CD14-positive monocyte (primary cell): Measurements from ENCODE around the gene LYSMD4. TPM values are rescaled to one million over a fixed set of nuclear protein-coding genes. Genes with fewer than 3 reads are reported as not detected.

ENCODE experiments used
- DNase-seq, 3 donors: peaks; one replicate each; pipeline ENCODE4 v3.0.0-alpha.2; 2011 to 2022
- H2AFZ ChIP-seq: 2 replicates; pipeline ENCODE4 v1.6.0; 2012; ENCODE audit warnings: mild to moderate bottlenecking, low read depth, low read length, inconsistent platforms; ENCODE audit not compliant: insufficient read depth, poor library complexity, severe bottlenecking
- H3K27ac ChIP-seq, 2 donors: 1 replicate in 1 of 2; 2 replicates in 1 of 2; pipeline ENCODE4 v1.5.1; 2012 to 2013; ENCODE audit warnings: low read length in 2 of 2, control low read depth in 1 of 2, inconsistent platforms in 1 of 2, low read depth in 1 of 2, mild to moderate bottlenecking in 1 of 2
- H3K27me3 ChIP-seq, 2 donors: one replicate each; pipeline versions ENCODE4 v1.6.0 to v1.6.1; 2011 to 2013; ENCODE audit warnings: low read length in 2 of 2; ENCODE audit not compliant: control insufficient read depth in 2 of 2, insufficient read depth in 2 of 2
- H3K36me3 ChIP-seq, 2 donors: replicated peaks in 1 of 2; 1 replicate in 1 of 2; 2 replicates in 1 of 2; pipeline versions ENCODE4 v1.5.1 to v1.6.1; 2012 to 2013; ENCODE audit warnings: low read length in 2 of 2, control low read depth in 1 of 2, inconsistent platforms in 1 of 2, mild to moderate bottlenecking in 1 of 2; ENCODE audit not compliant: insufficient read depth in 2 of 2, control insufficient read depth in 1 of 2
- H3K4me1 ChIP-seq, 2 donors: 1 replicate in 1 of 2; 2 replicates in 1 of 2; pipeline versions ENCODE4 v1.5.1 to v1.6.1; 2012 to 2013; ENCODE audit warnings: low read length in 2 of 2, control low read depth in 1 of 2, inconsistent platforms in 1 of 2, mild to moderate bottlenecking in 1 of 2, moderate library complexity in 1 of 2; ENCODE audit not compliant: insufficient read depth in 2 of 2, control insufficient read depth in 1 of 2
- H3K4me2 ChIP-seq: replicated peaks from 2 replicates; pipeline ENCODE3; 2012; ENCODE audit warnings: low read length, moderate library complexity, mild to moderate bottlenecking; ENCODE audit not compliant: poor library complexity, severe bottlenecking; ENCODE audit errors: extremely low read depth
- H3K4me3 ChIP-seq, 3 experiments: fragments of 200-600 bp in 1 of 3; sonication (generic) in 1 of 3; replicated peaks in 1 of 3; 1 replicate in 2 of 3; 2 replicates in 1 of 3; pipeline ENCODE4 v1.5.1; 2011 to 2013; ENCODE audit warnings: low read length in 3 of 3, mild to moderate bottlenecking in 3 of 3, control low read depth in 2 of 3, low read depth in 2 of 3, inconsistent platforms in 1 of 3, moderate library complexity in 1 of 3
- H3K79me2 ChIP-seq: 2 replicates; pipeline ENCODE4 v1.6.0; 2012; ENCODE audit warnings: mild to moderate bottlenecking, control low read depth, inconsistent platforms, low read length, moderate library complexity; ENCODE audit not compliant: insufficient read depth
- H3K9ac ChIP-seq: 2 replicates; pipeline ENCODE4 v1.6.0; 2017; ENCODE audit warnings: low read length, mild to moderate bottlenecking; ENCODE audit not compliant: insufficient read depth, poor library complexity, severe bottlenecking
- H3K9me3 ChIP-seq, 2 donors: replicated peaks in 1 of 2; 1 replicate in 1 of 2; 2 replicates in 1 of 2; pipeline versions ENCODE4 v1.5.1 to v1.6.1; 2012 to 2013; ENCODE audit warnings: low read length in 2 of 2, control low read depth in 1 of 2; ENCODE audit not compliant: control insufficient read depth in 1 of 2, insufficient read depth in 1 of 2
- H4K20me1 ChIP-seq: 2 replicates; pipeline ENCODE4 v1.6.0; 2012; ENCODE audit warnings: mild to moderate bottlenecking, low read length, control low read depth, moderate library complexity; ENCODE audit not compliant: insufficient read depth
- H3K27ac Mint-ChIP-seq, 7 donors: one replicate each; pipeline ENCODE4 v1.8.0; 2020; ENCODE audit warnings: mild to moderate bottlenecking in 7 of 7, mixed read lengths in 7 of 7, moderate library complexity in 6 of 7, inconsistent platforms in 2 of 7
- H3K27me3 Mint-ChIP-seq, 3 donors: one replicate each; pipeline ENCODE4 v1.8.0; 2021 to 2022; ENCODE audit warnings: low read depth in 3 of 3, mild to moderate bottlenecking in 3 of 3, mixed read lengths in 3 of 3, moderate library complexity in 3 of 3, inconsistent platforms in 1 of 3
- H3K36me3 Mint-ChIP-seq, 2 donors: one replicate each; pipeline ENCODE4 v1.8.0; 2020; ENCODE audit warnings: mixed read lengths in 2 of 2, inconsistent platforms in 1 of 2, mild to moderate bottlenecking in 1 of 2
- H3K4me1 Mint-ChIP-seq: one replicate; pipeline ENCODE4 v1.8.0; 2020; ENCODE audit warnings: mild to moderate bottlenecking, mixed read lengths
- H3K4me3 Mint-ChIP-seq, 2 donors: one replicate each; pipeline ENCODE4 v1.8.0; 2020; ENCODE audit warnings: mild to moderate bottlenecking in 2 of 2, mixed read lengths in 2 of 2, moderate library complexity in 1 of 2
- H3K9me3 Mint-ChIP-seq, 7 donors: one replicate each; pipeline ENCODE4 v1.8.0; 2020 to 2022; ENCODE audit warnings: mixed read lengths in 7 of 7, mild to moderate bottlenecking in 6 of 7, moderate library complexity in 6 of 7, inconsistent platforms in 2 of 7
- CTCF ChIP-seq: fragments of 200-600 bp; IDR thresholded peaks from one replicate; pipeline ENCODE4 v1.8.0; 2022; ENCODE audit warnings: antibody characterized with exemption, mild to moderate bottlenecking
- WGBS: methylation state at CpG from one replicate; pipeline ENCODE4 v1.1.5; 2013; ENCODE audit warnings: missing lambda C conversion rate; ENCODE audit not compliant: insufficient coverage; 5-methylcytosine and 5-hydroxymethylcytosine counted together
- intact Hi-C, 2 donors: fragments of 100-400 bp; cut with micrococcal nuclease; formaldehyde crosslinking; loops; one replicate each; pipeline versions ENCODE4 v1.15.0 to v1.15.1; 2023
- polyA plus RNA-seq, 3 donors: library from polyadenylated mRNA; depleted of rRNA in 1 of 3; unstranded in 2 of 3; stranded (reverse) in 1 of 3; fragments of 300-500 nt in 2 of 3; fragments of >200 nt in 1 of 3; fragmentation: Illumina TruSeq in 2 of 3; gene quantifications; 1 replicate in 2 of 3; 2 replicates in 1 of 3; pipeline ENCODE4 v1.2.3, GENCODE V29; 2012 to 2021

LYSMD4 gene
- polyA plus RNA-seq, 3 donors, result 1.1 to 4.7 (median 2.5) TPM

- Mint-ChIP-seq H3K4me1 (no peaks in the 10 kb centered on the region), H3K9me3 (peaks cover 0 to 3% (median 0%) of the 10 kb centered on the region in 7 donors), H3K4me3 (no peak overlapping the region), H3K27ac (no peak overlapping the region), H3K36me3 (no peaks in the 10 kb centered on the region), H3K27me3 (peaks cover 0 to 7% (median 0%) of the 10 kb centered on the region in 3 donors)
- H3K79me2 ChIP-seq, result no peaks in the 10 kb centered on the region
- H2AFZ ChIP-seq, result no peak overlapping the region
- no peaks in the 10 kb centered on the region for H3K27me3 ChIP-seq
- no peaks in the 10 kb centered on the region for H3K36me3 ChIP-seq
- no peak for DNase-seq
- H3K4me3 ChIP-seq, result no peak overlapping the region
- no peak overlapping the region for H3K9ac ChIP-seq
- intact Hi-C loops, result no loop called here
- 96% methylated on average over 4 of the region's 7 CpGs for WGBS
- H3K27ac ChIP-seq, result no peak overlapping the region
- H3K4me1 ChIP-seq, result no peaks in the 10 kb centered on the region
- TF ChIP-seq CTCF, result no peak
- H4K20me1 ChIP-seq, result no peaks in the 10 kb centered on the region
- H3K9me3 ChIP-seq, result no peaks in the 10 kb centered on the region
- H3K4me2 ChIP-seq, result no peak overlapping the region
Measured at GRCh38 chr15:99744142-99744541, 10.9 kb upstream of the LYSMD4 start.

DNA sequence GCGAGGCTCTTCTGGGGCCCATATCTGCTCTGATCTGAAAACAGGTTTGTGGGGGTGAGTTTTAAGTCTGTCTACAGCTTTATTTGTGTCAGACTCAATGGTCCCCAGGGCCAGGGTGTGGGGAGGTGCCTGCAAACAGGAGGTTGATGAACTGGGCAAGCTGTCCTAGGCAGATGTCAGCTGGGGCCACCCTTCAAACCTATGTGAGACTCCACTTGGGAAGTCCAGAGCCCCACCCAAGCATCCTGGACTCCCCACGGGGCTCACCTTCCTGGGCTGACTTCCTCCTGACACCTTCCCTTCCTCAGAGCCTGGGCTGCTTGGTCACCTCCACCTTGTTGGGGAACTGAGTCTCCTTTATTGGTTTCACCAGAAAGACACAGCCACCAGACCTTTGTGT, 8.6 kb upstream of the LYSMD4 start:
- Histone ChIP-seq H2AFZ (no peak overlapping the region), H3K9me3 (no peaks in the 10 kb centered on the region), H3K79me2 (no peaks in the 10 kb centered on the region), H3K27me3 (no peaks in the 10 kb centered on the region), H3K4me1 (no peaks in the 10 kb centered on the region), H3K4me2 (no peak overlapping the region), H4K20me1 (no peaks in the 10 kb centered on the region), H3K9ac (no peak overlapping the region), H3K4me3 (no peak overlapping the region), H3K27ac (no peak overlapping the region), H3K36me3 (no peaks in the 10 kb centered on the region)
- Mint-ChIP-seq H3K27ac (no peak overlapping the region), H3K27me3 (peaks cover 2 to 7% (median 3%) of the 10 kb centered on the region in 3 donors), H3K4me1 (no peaks in the 10 kb centered on the region), H3K9me3 (peaks cover 0 to 3% (median 0%) of the 10 kb centered on the region in 7 donors), H3K4me3 (no peak overlapping the region), H3K36me3 (no peaks in the 10 kb centered on the region)
- no peak for TF ChIP-seq CTCF
- 64% methylated on average over 2 of the region's 2 CpGs for WGBS
- DNase-seq, result no peak
- intact Hi-C loops, result no loop called here
